Activated B cell treated with CpG ODN at 0.5 μM for 24 hours (primary cell): ENCODE measurements around the gene EIF4A3. TPM values are rescaled to one million over a fixed set of nuclear protein-coding genes. Genes with fewer than 3 reads are reported as not detected.

ENCODE experiments used
- ATAC-seq: fragments of 200-7000 bp; cut with Tn5 transposase; one replicate; pipeline ENCODE4 v1.10.0; 2021; ENCODE audit warnings: low read depth, mild to moderate bottlenecking, moderate library complexity
- CTCF ChIA-PET: fragments of 350-600 bp; sonication (Branson Sonifier 250); formaldehyde crosslinking; loops from one replicate; lab custom pipeline; 2021; ENCODE audit warnings: antibody characterized with exemption; lab: Charles Lee
- POLR2A ChIA-PET: fragments of 350-600 bp; sonication (Branson Sonifier 250); formaldehyde crosslinking; loops from one replicate; lab custom pipeline; 2021; ENCODE audit warnings: antibody characterized with exemption; lab: Charles Lee
- DNase-seq: peaks from one replicate; pipeline ENCODE4 v3.0.0; 2022
- H3K27ac Mint-ChIP-seq: one replicate; pipeline ENCODE4 v1.8.0; 2020; ENCODE audit warnings: mixed read lengths
- H3K27me3 Mint-ChIP-seq: one replicate; pipeline ENCODE4 v1.8.0; 2021; ENCODE audit warnings: mixed read lengths
- H3K36me3 Mint-ChIP-seq: one replicate; pipeline ENCODE4 v1.8.0; 2021; ENCODE audit warnings: low read depth, mixed read lengths
- H3K4me1 Mint-ChIP-seq: one replicate; pipeline ENCODE4 v1.8.0; 2021; ENCODE audit warnings: mixed read lengths
- H3K4me3 Mint-ChIP-seq: one replicate; pipeline ENCODE4 v1.8.0; 2020; ENCODE audit warnings: mild to moderate bottlenecking, mixed read lengths
- H3K9me3 Mint-ChIP-seq: one replicate; pipeline ENCODE4 v1.8.0; 2020; ENCODE audit warnings: mixed read lengths
- CTCF ChIP-seq: fragments of 200-600 bp; IDR thresholded peaks from one replicate; pipeline ENCODE4 v1.8.0; 2022; ENCODE audit warnings: antibody characterized with exemption, mild to moderate bottlenecking
- intact Hi-C: fragments of 100-400 bp; cut with micrococcal nuclease; formaldehyde crosslinking; loops from one replicate; pipeline ENCODE4 v1.15.1; 2024
- total RNA-seq: library from RNA; stranded (reverse); gene quantifications from 2 replicates; pipeline ENCODE4 v1.2.3, GENCODE V29; 2022

Gene EIF4A3
- total RNA-seq, 1 donor from 2014 or later, result 88.1 TPM

DNA sequence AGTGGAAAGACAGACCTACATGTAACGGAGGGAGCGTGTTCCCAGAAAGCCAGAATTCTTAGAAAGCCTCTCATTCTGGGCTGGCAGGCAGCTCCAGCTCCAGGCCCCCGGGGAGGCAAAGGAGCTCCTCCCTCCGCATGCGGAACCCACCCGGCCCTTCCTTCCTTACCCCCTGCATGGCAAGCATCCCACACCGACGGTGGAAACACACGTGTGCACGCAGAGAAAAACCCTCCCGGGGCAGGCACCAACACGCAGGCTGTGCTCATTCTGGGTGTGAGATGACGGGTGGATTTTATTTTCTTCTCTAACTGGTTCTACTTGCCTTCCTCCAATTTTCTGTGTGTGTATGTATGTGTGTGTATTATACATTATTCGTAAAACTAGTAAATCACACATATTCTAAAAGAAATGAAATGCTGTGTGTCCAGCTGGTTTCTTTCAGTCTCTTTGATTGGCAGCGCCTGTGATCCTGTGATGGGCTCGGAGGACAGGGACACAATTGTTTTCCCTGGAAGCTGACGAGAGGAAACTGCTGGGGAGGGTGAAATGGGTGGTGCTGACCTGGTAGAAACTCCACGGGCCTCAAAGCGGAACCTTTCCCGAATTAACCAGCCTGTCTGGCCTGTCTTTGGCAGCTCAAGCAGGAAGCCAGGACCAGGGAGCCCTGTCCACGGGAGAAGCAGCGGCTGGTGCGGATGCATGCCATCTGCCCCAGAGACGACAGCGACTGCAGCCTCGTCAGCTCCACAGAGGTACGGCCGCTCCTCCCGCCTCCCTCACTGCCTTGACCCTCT, 45.1 kb upstream of the EIF4A3 start:
- POLR2A ChIA-PET, result no interaction called here
- Mint-ChIP-seq H3K9me3 (no peaks in the 10 kb centered on the region), H3K36me3 (no peaks in the 10 kb centered on the region), H3K4me1 (no peaks in the 10 kb centered on the region), H3K27ac (no peak overlapping the region), H3K27me3 (peaks cover 7% of the 10 kb centered on the region), H3K4me3 (no peak overlapping the region)
- DNase-seq (no peak), ATAC-seq (no peak)
- CTCF ChIA-PET, result no interaction called here
- no peak for TF ChIP-seq CTCF
- intact Hi-C loops, result loop anchor here (10.0 kb wide), 1 partner anchor 103 kb away; no protein-coding TSS in a partner anchor

GRCh38 chr17:80191192-80191591, 44.3 kb upstream of the EIF4A3 start:
- ChIA-PET POLR2A (no interaction called here), CTCF (no interaction called here)
- intact Hi-C loops, result loop anchor here (10.0 kb wide), 1 partner anchor 104 kb away; no protein-coding TSS in a partner anchor
- no peak overlapping the region for H3K27ac Mint-ChIP-seq
- H3K4me1 Mint-ChIP-seq, result no peaks in the 10 kb centered on the region
- no peak for DNase-seq
- TF ChIP-seq CTCF, result no peak
- peaks cover 7% of the 10 kb centered on the region for H3K27me3 Mint-ChIP-seq
- H3K4me3 Mint-ChIP-seq, result no peak overlapping the region
- no peaks in the 10 kb centered on the region for H3K9me3 Mint-ChIP-seq
- H3K36me3 Mint-ChIP-seq, result no peaks in the 10 kb centered on the region
- no peak for ATAC-seq

DNA sequence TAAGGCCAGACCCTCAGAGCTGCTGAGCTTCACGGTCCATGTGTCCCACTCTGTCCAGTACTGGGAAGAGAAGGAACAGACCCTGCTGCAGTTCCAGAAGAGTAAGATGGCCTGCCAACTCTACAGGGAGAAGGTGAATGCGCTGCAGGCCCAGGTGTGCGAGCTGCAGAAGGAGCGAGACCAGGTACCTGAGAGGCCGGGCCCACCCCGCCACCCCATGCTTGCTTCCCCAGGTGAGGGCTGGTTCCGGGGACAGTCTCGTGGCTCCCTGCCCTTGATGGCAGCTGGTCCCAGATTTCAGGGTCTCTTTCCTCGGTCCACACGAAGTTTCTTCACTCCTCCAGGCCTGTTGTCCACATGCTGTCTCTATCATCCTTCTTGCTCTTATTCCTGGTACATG, 43.8 kb upstream of the EIF4A3 start:
- Mint-ChIP-seq H3K36me3 (no peaks in the 10 kb centered on the region), H3K27ac (no peak overlapping the region), H3K27me3 (peaks cover 7% of the 10 kb centered on the region), H3K4me3 (no peak overlapping the region), H3K4me1 (no peaks in the 10 kb centered on the region), H3K9me3 (no peaks in the 10 kb centered on the region)
- no peak for DNase-seq
- CTCF ChIA-PET, result no interaction called here
- no peak for TF ChIP-seq CTCF
- intact Hi-C loops, result loop anchor here (10.0 kb wide), 1 partner anchor 104 kb away; no protein-coding TSS in a partner anchor
- POLR2A ChIA-PET, result no interaction called here
- no peak for ATAC-seq

- TF ChIP-seq CTCF, result no peak
- no peak overlapping the region for H3K4me3 Mint-ChIP-seq
- ChIA-PET POLR2A (no interaction called here), CTCF (no interaction called here)
- DNase-seq, result no peak
- ATAC-seq, result no peak
- H3K27me3 Mint-ChIP-seq, result peaks cover 7% of the 10 kb centered on the region
- intact Hi-C loops, result loop anchor here (10.0 kb wide), 1 partner anchor 105 kb away; no protein-coding TSS in a partner anchor
- H3K9me3 Mint-ChIP-seq, result no peaks in the 10 kb centered on the region
- no peak overlapping the region for H3K27ac Mint-ChIP-seq
- H3K36me3 Mint-ChIP-seq, result no peaks in the 10 kb centered on the region
- no peaks in the 10 kb centered on the region for H3K4me1 Mint-ChIP-seq
Measured at GRCh38 chr17:80189611-80190010, 42.7 kb upstream of the EIF4A3 start.

GRCh38 chr17:80187515-80187941, 40.6 kb upstream of the EIF4A3 start:
- POLR2A ChIA-PET, result interaction anchor here (0.6 kb wide), 1 partner anchor 33 kb away, joined by 3 read pairs; no protein-coding TSS in a partner anchor
- no peaks in the 10 kb centered on the region for H3K4me1 Mint-ChIP-seq
- ATAC-seq (no peak), DNase-seq (no peak)
- intact Hi-C loops, result no loop called here
- TF ChIP-seq CTCF, result no peak
- H3K27ac Mint-ChIP-seq, result no peak overlapping the region
- CTCF ChIA-PET, result interaction anchor here (1.1 to 1.2 kb wide), 2 partner anchors 66 to 159 kb away, joined by 3 read pairs; no protein-coding TSS in a partner anchor
- no peaks in the 10 kb centered on the region for H3K36me3 Mint-ChIP-seq
- no peak overlapping the region for H3K4me3 Mint-ChIP-seq
- H3K9me3 Mint-ChIP-seq, result no peaks in the 10 kb centered on the region
- H3K27me3 Mint-ChIP-seq, result peaks cover 2% of the 10 kb centered on the region
